ENCODE data around the gene ZNF358.

- TF ChIP-seq CTCF (IDR thresholded peaks at IDR 0.05) (no peak), POLR2AphosphoS5 (IDR thresholded peaks at IDR 0.05; ENCODE audit: low read depth, low read length) (no peak)
These were observed 12.8 kb downstream of the ZNF358 start for GRCh38 chr19:7528522-7529245.

Data from Panc1 (cell line).